ENCODE results near the gene CX3CL1. TPM values are rescaled to one million over a fixed set of nuclear protein-coding genes. Genes with fewer than 3 reads are reported as not detected.

CX3CL1 gene
- 0.35 and 8.4 TPM in 2 replicates for total RNA-seq

GRCh38 chr16:57372372-57373116, at the start of gene CX3CL1:
Gene CX3CL1 (plus strand): TSS chr16:57372490. CDS start chr16:57372569, 79 bp downstream.

DNA sequence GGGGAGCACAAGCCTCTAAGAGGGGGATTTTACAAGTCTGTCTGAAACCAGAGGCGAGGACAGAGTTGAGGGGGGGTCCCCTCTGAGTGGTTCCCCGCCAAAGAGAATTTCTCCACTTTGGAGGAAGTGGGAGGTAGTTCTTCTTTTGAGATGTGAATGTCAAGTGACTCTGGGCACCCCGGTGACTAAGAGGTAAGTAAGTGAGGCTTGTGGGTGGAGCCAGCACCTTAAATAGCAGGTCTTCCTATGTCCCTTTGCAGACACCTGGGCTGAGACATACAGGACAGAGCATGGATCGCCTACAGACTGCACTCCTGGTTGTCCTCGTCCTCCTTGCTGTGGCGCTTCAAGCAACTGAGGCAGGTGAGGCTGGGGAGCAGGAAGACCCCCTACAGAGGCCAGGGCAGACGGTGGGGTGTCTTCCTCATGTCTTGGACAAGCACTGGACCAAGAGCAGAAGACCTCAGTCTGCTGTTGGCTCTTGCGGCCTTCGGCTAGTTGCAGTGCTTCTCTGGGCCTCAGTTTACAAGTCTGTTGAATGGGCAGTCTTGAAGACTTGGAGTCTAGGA, 13.7 kb upstream of the CX3CL1 start, which contains the start of gene CCL22:
Gene CCL22, plus strand, starts transcription at position 257 of the 569 bp plus-strand sequence. Its CDS starts 34 bp downstream, at position 291.

DNA sequence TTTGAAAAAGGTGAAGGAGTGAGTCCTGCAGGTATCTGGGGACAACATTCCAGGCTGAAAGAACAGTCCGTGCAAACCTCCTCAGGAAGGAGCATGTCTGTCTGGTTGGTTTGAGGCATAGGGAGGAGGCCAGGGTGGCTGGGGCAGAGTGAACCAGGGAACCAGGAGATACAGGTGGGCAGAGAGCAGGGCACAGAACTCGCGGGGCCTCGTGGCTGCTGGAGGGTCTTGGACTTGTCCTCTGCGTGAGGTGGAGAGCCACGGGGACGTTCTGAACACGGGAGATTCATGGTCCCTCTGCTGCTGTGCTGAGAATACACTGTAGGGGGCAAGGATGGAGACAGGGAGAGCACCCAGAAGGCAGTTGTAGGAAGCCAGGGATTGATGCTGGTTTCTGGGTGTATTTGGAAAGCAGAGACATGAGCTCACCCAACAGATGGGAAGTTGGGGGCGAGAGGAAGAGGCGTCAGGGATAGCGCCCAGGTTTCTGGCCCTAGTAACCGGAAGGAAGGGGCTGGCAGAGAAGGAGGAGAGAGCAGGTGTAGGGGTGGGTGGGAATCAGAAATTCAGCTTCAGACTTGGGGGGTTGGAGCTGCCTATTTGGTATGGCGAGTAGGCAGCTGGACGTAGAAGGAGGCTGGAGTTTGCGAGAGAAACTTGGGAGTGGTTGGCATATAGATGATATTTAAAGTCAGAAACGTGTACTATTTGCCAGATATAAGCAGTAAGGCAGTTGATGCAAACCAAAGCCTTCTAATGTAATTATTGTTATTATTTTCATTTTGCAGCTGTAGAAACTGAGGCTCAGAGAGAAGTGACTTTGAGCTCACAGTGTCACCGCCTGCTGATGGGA, 31.9 kb downstream of the CX3CL1 start, which contains the start of gene CCL17:
Gene CCL17, plus strand, starts transcription at position 803 of the 853 bp plus-strand sequence. CDS start 9,166 bp downstream, outside the sequence.

Other genes with a start within 250 kb of the CX3CL1 start
- 48.1 and 75.9 TPM in 2 replicates for gene PSME3IP1, start 186.5 kb upstream of the CX3CL1 start, total RNA-seq
- 35.4 and 36.6 TPM in 2 replicates for gene RSPRY1, start 186.2 kb upstream of the CX3CL1 start, total RNA-seq
- 109 and 130 TPM in 2 replicates for gene ARL2BP, start 127.2 kb upstream of the CX3CL1 start, total RNA-seq
- not detected in 2 replicates for gene PLLP, start 87.8 kb upstream of the CX3CL1 start, total RNA-seq
- not detected in 2 replicates for gene CCL22, start 13.7 kb upstream of the CX3CL1 start, total RNA-seq
- not detected in 2 replicates for gene CCL17, start 32.3 kb downstream of the CX3CL1 start, total RNA-seq
- 33.7 and 37.7 TPM in 2 replicates for gene CIAPIN1, start 74.9 kb downstream of the CX3CL1 start, total RNA-seq
- gene COQ9, start 75.0 kb downstream of the CX3CL1 start, total RNA-seq = 47.7 and 66.3 TPM in 2 replicates
- 128 and 132 TPM in 2 replicates for gene POLR2C, start 90.2 kb downstream of the CX3CL1 start, total RNA-seq
- gene DOK4, start 114.0 kb downstream of the CX3CL1 start, total RNA-seq = 43.5 and 47.9 TPM in 2 replicates
- gene CCDC102A, start 164.1 kb downstream of the CX3CL1 start, total RNA-seq = 16.1 and 21.0 TPM in 2 replicates
- gene ADGRG5, start 170.2 kb downstream of the CX3CL1 start, total RNA-seq = not detected in 2 replicates